ENCODE results near the gene C1orf146.
"Not testable (repeated sequence)": the region's sequence is repeated elsewhere in the genome, so short reads cannot be mapped to it uniquely, and the experiment has no call there.

Gene C1orf146

DNA sequence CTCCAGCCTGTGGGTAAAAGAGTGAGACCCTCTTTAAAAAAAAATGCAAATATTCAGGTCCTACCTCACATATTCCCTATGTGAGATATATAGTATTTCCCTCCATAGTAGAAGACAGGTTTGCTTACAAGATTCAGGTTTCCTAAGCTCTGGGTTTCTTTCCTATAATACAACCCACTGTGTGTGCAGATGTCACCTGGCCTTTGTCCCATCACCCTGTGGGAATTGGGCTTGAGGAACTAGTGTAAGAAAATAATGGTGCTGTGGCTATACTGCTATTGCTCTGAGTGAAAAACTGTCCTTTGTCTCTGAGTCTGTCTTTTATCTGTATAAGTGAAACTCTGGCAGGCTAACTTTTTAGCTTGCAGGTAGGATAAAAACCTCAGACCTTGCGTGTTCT lies 13.0 kb downstream of the C1orf146 start:
- no peak overlapping the region for H3K14ac ChIP-seq (ENCODE audit: low read length)
- no peak overlapping the region for H3K23ac ChIP-seq (ENCODE audit: low read depth, low read length, poor library complexity)
- H2BK120ac ChIP-seq (ENCODE audit: low read depth, low read length) = no peak overlapping the region
- no CpG with 5 or more reads among the region's 1 CpG for WGBS, 2 donors (ENCODE audit: extremely low coverage in 2 of 2, insufficient read length in 2 of 2, insufficient replicate concordance in 1 of 2)
- peaks cover 3% of the 10 kb centered on the region for H3K79me1 ChIP-seq (ENCODE audit: low read depth, low read length)
- H2BK5ac ChIP-seq (ENCODE audit: low read length) = no peak overlapping the region
- no peaks in the 10 kb centered on the region for H3K36me3 ChIP-seq (replicated peaks in 1 of 2; ENCODE audit: control insufficient read depth in 2 of 2, insufficient read depth in 2 of 2, low read length in 2 of 2)
- no peaks in the 10 kb centered on the region for H3K27me3 ChIP-seq (ENCODE audit: control insufficient read depth in 3 of 3, insufficient read depth in 3 of 3, low read depth in 1 of 3, low read length in 3 of 3)
- H3K9ac ChIP-seq (ENCODE audit: low read depth, low read length, poor library complexity) = no peak overlapping the region
- DNase-seq (ENCODE audit: low spot score) = no peak
- no peak overlapping the region for H2BK12ac ChIP-seq (ENCODE audit: low read length)
- no peak overlapping the region for H4K91ac ChIP-seq (ENCODE audit: low read depth, low read length, poor library complexity)
- H4K8ac ChIP-seq (ENCODE audit: low read depth, low read length) = no peak overlapping the region
- no peak overlapping the region for H3K4ac ChIP-seq (ENCODE audit: low read length)
- H3K4me1 ChIP-seq (ENCODE audit: control insufficient read depth in 2 of 2, insufficient read depth in 1 of 2, low read depth in 1 of 2, low read length in 2 of 2) = no peaks in the 10 kb centered on the region
- no peak overlapping the region for H3K27ac ChIP-seq (replicated peaks; ENCODE audit: low read length)
- no peak overlapping the region for H2BK15ac ChIP-seq (ENCODE audit: low read length)
- no peak overlapping the region for H3K18ac ChIP-seq (ENCODE audit: low read length)
- H2AFZ ChIP-seq (ENCODE audit: low read length) = no peak overlapping the region
- H3K4me2 ChIP-seq (ENCODE audit: insufficient read depth, low read length, poor library complexity, severe bottlenecking) = no peak overlapping the region
- no peaks in the 10 kb centered on the region for H3K9me3 ChIP-seq (replicated peaks in 1 of 2; ENCODE audit: control insufficient read depth in 2 of 2, insufficient read depth in 1 of 2, low read depth in 1 of 2, low read length in 2 of 2)
- no peak overlapping the region for H3K4me3 ChIP-seq (ENCODE audit: low read length in 2 of 2)
- H2AK5ac ChIP-seq (ENCODE audit: low read depth, low read length) = no peak overlapping the region

DNA sequence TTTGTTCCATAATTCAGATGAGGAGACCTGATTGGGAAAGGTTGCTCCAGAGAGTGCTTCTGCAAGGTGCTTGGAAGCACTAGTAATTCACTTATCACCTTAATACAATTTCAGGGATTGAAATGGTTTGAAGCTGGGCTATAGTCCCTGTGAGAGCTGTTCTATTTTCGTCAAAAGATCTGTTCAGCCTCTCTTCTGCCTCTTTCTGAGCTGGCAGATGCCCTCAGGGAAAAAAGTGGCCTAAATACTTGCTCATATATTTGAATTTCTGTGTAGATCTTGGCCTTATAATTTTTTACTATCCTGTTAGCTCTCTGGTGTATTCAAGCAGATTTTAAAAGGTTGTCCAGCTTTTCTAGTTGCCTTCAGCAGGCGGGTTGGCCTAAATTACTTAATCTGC lies 22.3 kb downstream of the C1orf146 start:
- no peak overlapping the region for H2BK5ac ChIP-seq (ENCODE audit: low read length)
- WGBS, 2 donors (ENCODE audit: extremely low coverage in 2 of 2, insufficient read length in 2 of 2, insufficient replicate concordance in 1 of 2) = no CpG with 5 or more reads among the region's 2 CpGs

DNA sequence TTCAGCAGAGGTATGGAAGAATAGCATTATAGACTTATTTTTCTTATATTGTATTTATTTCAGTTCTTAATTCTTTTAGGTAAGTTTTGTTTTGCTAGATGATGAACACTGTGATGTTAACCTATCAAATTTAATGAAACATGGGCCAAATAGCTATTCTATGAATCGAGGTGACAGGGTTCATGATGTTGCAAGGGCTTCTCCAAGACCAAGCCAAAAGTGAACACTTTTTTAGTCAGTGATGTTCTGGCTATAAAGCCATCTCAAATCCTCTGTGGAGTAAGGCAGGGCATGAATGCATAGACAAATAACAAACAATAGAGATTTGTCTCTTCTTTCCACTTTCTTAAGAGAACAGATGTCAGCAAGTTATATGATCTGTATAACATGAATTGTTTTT lies 26.7 kb downstream of the C1orf146 start:
- Histone ChIP-seq H3K27me3 (ENCODE audit: control insufficient read depth in 3 of 3, insufficient read depth in 3 of 3, low read depth in 1 of 3, low read length in 3 of 3) (no peaks in the 10 kb centered on the region), H2AK5ac (ENCODE audit: low read depth, low read length) (no peak overlapping the region), H3K79me1 (ENCODE audit: low read depth, low read length) (no peaks in the 10 kb centered on the region), H3K4ac (ENCODE audit: low read length) (no peak overlapping the region), H4K91ac (ENCODE audit: low read depth, low read length, poor library complexity) (no peak overlapping the region), H2AFZ (ENCODE audit: low read length) (no peak overlapping the region), H3K4me3 (ENCODE audit: low read length in 2 of 2) (no peak overlapping the region), H3K18ac (ENCODE audit: low read length) (no peak overlapping the region), H3K36me3 (replicated peaks in 1 of 2; ENCODE audit: control insufficient read depth in 2 of 2, insufficient read depth in 2 of 2, low read length in 2 of 2) (peaks cover 5 to 44% of the 10 kb centered on the region in 2 donors), H2BK15ac (ENCODE audit: low read length) (no peak overlapping the region), H4K8ac (ENCODE audit: low read depth, low read length) (no peak overlapping the region), H3K9ac (ENCODE audit: low read depth, low read length, poor library complexity) (no peak overlapping the region), H3K27ac (replicated peaks; ENCODE audit: low read length) (no peak overlapping the region), H3K4me1 (ENCODE audit: control insufficient read depth in 2 of 2, insufficient read depth in 1 of 2, low read depth in 1 of 2, low read length in 2 of 2) (no peaks in the 10 kb centered on the region), H2BK5ac (ENCODE audit: low read length) (no peak overlapping the region), H2BK12ac (ENCODE audit: low read length) (no peak overlapping the region), H3K4me2 (ENCODE audit: insufficient read depth, low read length, poor library complexity, severe bottlenecking) (no peak overlapping the region), H3K14ac (ENCODE audit: low read length) (no peak overlapping the region), H2BK120ac (ENCODE audit: low read depth, low read length) (no peak overlapping the region), H3K9me3 (replicated peaks in 1 of 2; ENCODE audit: control insufficient read depth in 2 of 2, insufficient read depth in 1 of 2, low read depth in 1 of 2, low read length in 2 of 2) (no peaks in the 10 kb centered on the region), H3K23ac (ENCODE audit: low read depth, low read length, poor library complexity) (no peak overlapping the region)
- no CpG with 5 or more reads among the region's 1 CpG for WGBS, 2 donors (ENCODE audit: extremely low coverage in 2 of 2, insufficient read length in 2 of 2, insufficient replicate concordance in 1 of 2)
- DNase-seq (ENCODE audit: low spot score) = no peak

More for the DNA sequence above, 22.3 kb downstream of the C1orf146 start:
- Histone ChIP-seq H3K23ac (ENCODE audit: low read depth, low read length, poor library complexity) (no peak overlapping the region), H3K14ac (ENCODE audit: low read length) (no peak overlapping the region), H3K18ac (ENCODE audit: low read length) (no peak overlapping the region), H4K91ac (ENCODE audit: low read depth, low read length, poor library complexity) (no peak overlapping the region), H2AK5ac (ENCODE audit: low read depth, low read length) (no peak overlapping the region), H4K8ac (ENCODE audit: low read depth, low read length) (no peak overlapping the region), H3K4me1 (ENCODE audit: control insufficient read depth in 2 of 2, insufficient read depth in 1 of 2, low read depth in 1 of 2, low read length in 2 of 2) (no peaks in the 10 kb centered on the region), H3K4ac (ENCODE audit: low read length) (no peak overlapping the region), H3K4me3 (ENCODE audit: low read length in 2 of 2) (no peak overlapping the region), H3K4me2 (ENCODE audit: insufficient read depth, low read length, poor library complexity, severe bottlenecking) (no peak overlapping the region), H2BK15ac (ENCODE audit: low read length) (no peak overlapping the region), H3K27ac (replicated peaks; ENCODE audit: low read length) (no peak overlapping the region), H2BK120ac (ENCODE audit: low read depth, low read length) (no peak overlapping the region), H3K9ac (ENCODE audit: low read depth, low read length, poor library complexity) (no peak overlapping the region), H2AFZ (ENCODE audit: low read length) (no peak overlapping the region), H3K9me3 (replicated peaks in 1 of 2; ENCODE audit: control insufficient read depth in 2 of 2, insufficient read depth in 1 of 2, low read depth in 1 of 2, low read length in 2 of 2) (no peaks in the 10 kb centered on the region), H2BK12ac (ENCODE audit: low read length) (no peak overlapping the region), H3K36me3 (replicated peaks in 1 of 2; ENCODE audit: control insufficient read depth in 2 of 2, insufficient read depth in 2 of 2, low read length in 2 of 2) (peaks cover 0 to 5% of the 10 kb centered on the region in 2 donors), H3K79me1 (ENCODE audit: low read depth, low read length) (no peaks in the 10 kb centered on the region), H3K27me3 (ENCODE audit: control insufficient read depth in 3 of 3, insufficient read depth in 3 of 3, low read depth in 1 of 3, low read length in 3 of 3) (no peaks in the 10 kb centered on the region)
- no peak for DNase-seq (ENCODE audit: low spot score)

DNA sequence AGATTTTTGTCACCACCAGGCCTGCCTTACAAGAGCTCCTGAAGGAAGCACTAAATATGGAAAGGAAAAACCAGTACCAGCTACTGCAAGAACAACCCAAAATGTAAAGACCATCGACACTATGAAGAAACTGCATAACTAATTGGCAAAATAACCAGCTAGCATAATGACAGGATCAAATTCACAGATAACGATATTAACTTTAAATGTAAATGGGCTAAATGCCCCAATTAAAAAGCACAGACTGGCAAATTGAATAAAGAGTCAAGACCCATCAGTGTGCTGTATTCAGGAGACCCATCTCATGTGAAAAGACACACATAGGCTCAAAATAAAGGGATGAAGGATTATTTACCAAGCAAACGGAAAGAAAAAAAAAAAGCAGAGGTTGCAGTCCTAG lies 37.0 kb downstream of the C1orf146 start:
- not testable (repeated sequence) for H3K4me2 ChIP-seq (ENCODE audit: insufficient read depth, low read length, poor library complexity, severe bottlenecking); H2BK5ac ChIP-seq (ENCODE audit: low read length); H4K91ac ChIP-seq (ENCODE audit: low read depth, low read length, poor library complexity); H3K23ac ChIP-seq (ENCODE audit: low read depth, low read length, poor library complexity); H3K9ac ChIP-seq (ENCODE audit: low read depth, low read length, poor library complexity); H3K27me3 ChIP-seq (ENCODE audit: control insufficient read depth in 3 of 3, insufficient read depth in 3 of 3, low read depth in 1 of 3, low read length in 3 of 3); H4K8ac ChIP-seq (ENCODE audit: low read depth, low read length); H3K18ac ChIP-seq (ENCODE audit: low read length); H3K9me3 ChIP-seq (replicated peaks in 1 of 2; ENCODE audit: control insufficient read depth in 2 of 2, insufficient read depth in 1 of 2, low read depth in 1 of 2, low read length in 2 of 2); H2BK15ac ChIP-seq (ENCODE audit: low read length); H3K27ac ChIP-seq (replicated peaks; ENCODE audit: low read length); H3K4me3 ChIP-seq (ENCODE audit: low read length in 2 of 2); H3K4ac ChIP-seq (ENCODE audit: low read length); H2AFZ ChIP-seq (ENCODE audit: low read length); H2BK120ac ChIP-seq (ENCODE audit: low read depth, low read length); H2BK12ac ChIP-seq (ENCODE audit: low read length); H3K4me1 ChIP-seq (ENCODE audit: control insufficient read depth in 2 of 2, insufficient read depth in 1 of 2, low read depth in 1 of 2, low read length in 2 of 2); DNase-seq (ENCODE audit: low spot score); H3K14ac ChIP-seq (ENCODE audit: low read length); H3K79me1 ChIP-seq (ENCODE audit: low read depth, low read length); H2AK5ac ChIP-seq (ENCODE audit: low read depth, low read length)
- peaks cover 0 to 67% of the 10 kb centered on the region in 2 donors for H3K36me3 ChIP-seq (replicated peaks in 1 of 2; ENCODE audit: control insufficient read depth in 2 of 2, insufficient read depth in 2 of 2, low read length in 2 of 2)
- WGBS, 2 donors (ENCODE audit: extremely low coverage in 2 of 2, insufficient read length in 2 of 2, insufficient replicate concordance in 1 of 2) = no CpG with 5 or more reads among the region's 3 CpGs

Measured in neuronal stem cell (in vitro differentiated cells).